Urothelium cell line (cell line): Measurements from ENCODE around the gene CNST.
"Not testable (repeated sequence)": the region's sequence is repeated elsewhere in the genome, so short reads cannot be mapped to it uniquely, and the experiment has no call there.

Experiments used
- DNase-seq: peaks from one replicate; pipeline ENCODE4 v3.0.0; 2011; ENCODE audit warnings: low spot score, mixed read lengths
- FAIRE-seq: peaks from 2 replicates; lab custom pipeline; 2011; peaks lifted over from hg19 to GRCh38; lab: Jason Lieb, UNC

CNST gene

DNA sequence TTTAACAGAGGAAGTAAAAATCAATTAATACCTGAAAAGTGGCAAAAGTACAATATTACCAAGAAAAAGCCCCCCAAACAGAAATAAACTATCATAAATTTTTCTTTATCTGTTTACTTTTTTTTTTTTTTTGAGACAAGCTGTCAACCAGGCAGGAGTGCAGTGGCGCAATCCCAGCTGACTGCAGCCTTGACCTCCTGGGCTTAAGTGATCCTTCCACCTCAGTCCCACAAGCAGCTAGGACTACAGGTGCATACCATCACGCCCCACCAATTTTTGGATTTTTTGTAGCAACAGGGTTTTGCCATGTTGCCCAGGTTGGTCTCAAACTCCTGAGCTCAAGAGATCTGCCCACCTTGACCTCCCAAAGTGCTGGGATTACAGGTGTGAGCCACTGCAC, 8.2 kb upstream of the CNST start:
- FAIRE-seq (no peak), DNase-seq (no peak)

DNA sequence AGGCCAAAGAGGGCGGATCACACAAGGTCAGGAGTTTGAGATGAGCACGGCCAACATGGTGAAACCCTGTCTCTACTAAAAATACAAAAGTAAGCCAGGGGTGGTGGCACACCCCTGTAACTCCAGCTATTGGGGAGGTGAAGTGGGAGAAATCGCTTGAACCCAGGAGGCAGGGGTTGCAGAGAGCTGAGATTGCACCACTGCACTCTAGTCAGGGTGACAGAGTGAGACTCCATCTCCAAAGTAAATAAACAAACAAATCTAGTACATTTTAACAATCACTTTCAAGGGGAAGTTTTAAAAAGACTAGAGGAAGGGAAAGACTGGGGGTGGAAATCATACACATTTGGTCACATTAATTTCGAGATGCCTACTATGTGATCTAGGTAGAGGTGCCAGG, 6.9 kb upstream of the CNST start:
- FAIRE-seq (no peak), DNase-seq (no peak)

DNA sequence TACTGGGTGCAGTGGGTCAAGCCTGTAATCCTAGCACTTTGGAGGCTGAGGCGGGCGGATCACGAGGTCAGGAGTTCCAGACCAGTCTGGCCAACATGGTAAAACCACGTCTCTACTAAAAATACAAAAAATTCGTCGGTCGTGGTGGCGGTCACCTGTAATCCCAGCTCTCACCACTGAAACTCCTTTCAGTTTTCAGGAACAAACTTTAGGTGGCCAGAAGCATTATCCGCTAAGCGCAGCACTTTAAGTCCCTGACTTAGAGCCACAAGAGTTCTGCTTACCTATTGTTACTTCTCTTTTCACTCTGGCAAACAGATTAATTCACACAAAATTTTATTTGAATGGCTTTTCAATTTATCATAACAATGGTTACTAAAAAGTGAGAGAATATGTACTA, 5.4 kb upstream of the CNST start:
- DNase-seq, FAIRE-seq: not testable (repeated sequence)

DNA sequence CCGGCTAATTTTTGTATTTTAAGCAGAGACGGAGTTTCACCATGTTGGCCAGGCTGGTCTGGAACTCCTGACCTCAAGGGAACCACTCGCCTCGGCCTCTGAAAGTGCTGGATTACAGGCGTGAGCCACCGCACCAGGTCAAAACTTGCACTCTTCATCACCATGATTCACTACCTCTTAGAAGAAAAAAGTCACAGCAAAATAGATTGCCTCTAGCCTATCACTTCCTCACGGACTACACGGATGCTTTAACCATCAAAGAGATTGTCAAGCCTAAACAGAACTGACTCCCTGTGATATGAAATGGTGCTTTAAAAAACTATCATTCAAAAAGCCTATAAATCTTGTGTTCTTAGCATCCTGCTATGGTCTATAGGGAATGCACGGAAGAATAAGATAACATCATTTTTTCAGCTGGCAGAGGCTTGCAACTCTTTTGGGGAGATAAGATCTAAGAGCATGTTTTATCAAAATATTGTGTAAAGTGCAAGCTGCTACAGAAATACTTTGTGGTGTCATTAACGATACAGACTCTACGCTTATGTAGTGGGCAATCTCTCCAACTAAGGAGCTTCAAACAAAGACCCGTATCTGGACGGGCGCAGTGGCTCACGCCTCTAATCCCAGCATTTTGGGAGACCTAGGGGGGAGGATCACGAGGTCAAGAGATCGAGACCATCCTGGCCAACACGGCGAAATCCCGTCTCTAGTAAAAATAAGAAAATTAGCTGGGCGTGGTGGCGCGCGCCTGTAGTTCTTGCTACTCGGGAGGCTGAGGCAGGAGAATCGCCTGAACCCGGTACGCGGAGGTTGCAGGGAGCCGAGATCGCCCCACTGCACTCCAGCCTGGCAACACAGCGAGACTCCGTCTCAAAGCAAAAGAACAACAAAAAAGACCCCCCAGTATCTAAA, 1.2 kb upstream of the CNST start:
- FAIRE-seq, result no peak
- DNase-seq, result no peak

DNA sequence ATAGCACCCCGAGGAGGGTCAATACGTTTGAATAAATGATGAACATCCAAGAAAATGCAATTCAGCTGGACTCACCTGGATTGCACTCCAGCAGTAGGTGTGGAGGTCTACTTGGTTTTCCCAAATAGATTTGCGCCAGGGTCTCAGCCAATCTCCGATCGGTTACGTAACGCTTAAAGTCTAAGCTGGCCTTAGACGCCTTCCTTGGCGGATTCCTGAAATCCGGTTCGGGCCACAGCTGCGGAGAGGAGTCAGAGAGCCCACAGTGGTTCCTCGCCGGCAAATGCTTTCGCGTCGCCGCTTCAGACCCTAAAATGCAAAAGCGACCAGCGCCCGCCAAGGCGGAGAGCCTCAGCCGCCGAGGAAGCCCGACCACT, 517 bp upstream of the CNST start:
- DNase-seq, result peak; percentile 11
- no peak for FAIRE-seq

DNA sequence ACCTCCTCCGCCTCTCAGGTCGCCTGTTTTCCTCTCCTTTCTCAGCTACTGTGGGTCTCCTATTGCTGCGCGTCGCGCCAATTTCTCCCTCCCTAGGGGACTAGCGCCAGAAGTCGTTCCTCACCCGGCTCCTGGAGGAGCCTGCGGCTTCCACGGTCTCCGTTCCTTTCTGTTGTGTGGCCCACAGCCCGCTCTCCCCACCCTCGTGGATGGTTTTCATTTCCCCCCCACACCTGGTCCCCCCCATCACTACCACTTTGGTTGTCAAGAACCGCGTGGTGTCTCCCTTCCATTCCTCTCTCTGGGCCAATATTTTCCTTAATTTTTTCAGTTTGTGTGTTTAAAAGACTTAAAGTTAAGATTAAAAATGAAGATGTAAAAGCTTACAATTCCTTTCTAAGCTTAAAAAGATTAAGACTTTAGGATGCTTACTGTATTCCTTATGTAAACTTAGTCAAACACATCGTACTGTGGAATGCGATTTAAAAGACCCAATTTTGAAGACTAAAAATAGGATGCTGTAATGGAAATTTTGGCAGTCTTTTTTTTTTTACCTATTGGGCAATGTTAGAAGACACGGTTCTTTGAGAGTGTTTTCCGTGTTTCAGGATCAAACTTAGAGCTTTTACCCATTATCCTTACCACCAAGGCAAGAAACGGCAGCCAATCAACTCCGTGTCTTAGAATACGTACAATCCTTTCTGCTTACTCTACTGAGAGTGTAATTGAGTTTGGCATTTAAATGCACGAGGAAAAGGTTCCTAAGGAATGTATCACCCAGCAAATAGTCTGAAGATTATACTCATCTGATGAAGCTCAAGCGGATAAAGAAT, 773 bp downstream of the CNST start:
- FAIRE-seq, result no peak
- no peak for DNase-seq

DNA sequence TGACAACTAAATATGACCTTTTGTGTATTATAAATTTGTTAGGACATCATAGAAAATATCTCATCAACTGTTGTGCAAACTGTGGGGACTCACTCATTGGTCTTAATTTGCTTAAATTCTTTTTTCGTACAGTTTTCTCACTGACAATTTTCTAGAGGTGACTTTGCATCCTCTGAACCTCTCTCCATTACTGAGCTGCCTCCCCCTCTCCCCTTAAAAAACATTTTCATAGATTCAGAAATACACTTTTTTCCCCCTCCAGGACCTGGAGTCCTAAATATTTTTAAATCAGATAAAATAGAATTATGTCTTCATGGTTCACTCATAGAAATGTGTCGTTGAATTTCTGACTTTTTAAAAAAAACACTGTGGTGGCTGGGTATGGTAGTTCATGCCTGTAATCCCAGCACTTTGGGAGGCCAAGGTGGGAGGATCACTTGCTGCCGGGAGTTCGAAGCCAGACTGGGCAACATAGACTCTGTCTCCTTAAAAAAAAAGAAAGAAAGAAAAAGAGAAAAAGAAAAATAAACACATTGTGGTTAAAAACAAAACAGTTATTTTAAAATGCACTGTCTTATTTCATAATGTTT, 1.5 kb downstream of the CNST start:
- no peak for DNase-seq
- no peak for FAIRE-seq

DNA sequence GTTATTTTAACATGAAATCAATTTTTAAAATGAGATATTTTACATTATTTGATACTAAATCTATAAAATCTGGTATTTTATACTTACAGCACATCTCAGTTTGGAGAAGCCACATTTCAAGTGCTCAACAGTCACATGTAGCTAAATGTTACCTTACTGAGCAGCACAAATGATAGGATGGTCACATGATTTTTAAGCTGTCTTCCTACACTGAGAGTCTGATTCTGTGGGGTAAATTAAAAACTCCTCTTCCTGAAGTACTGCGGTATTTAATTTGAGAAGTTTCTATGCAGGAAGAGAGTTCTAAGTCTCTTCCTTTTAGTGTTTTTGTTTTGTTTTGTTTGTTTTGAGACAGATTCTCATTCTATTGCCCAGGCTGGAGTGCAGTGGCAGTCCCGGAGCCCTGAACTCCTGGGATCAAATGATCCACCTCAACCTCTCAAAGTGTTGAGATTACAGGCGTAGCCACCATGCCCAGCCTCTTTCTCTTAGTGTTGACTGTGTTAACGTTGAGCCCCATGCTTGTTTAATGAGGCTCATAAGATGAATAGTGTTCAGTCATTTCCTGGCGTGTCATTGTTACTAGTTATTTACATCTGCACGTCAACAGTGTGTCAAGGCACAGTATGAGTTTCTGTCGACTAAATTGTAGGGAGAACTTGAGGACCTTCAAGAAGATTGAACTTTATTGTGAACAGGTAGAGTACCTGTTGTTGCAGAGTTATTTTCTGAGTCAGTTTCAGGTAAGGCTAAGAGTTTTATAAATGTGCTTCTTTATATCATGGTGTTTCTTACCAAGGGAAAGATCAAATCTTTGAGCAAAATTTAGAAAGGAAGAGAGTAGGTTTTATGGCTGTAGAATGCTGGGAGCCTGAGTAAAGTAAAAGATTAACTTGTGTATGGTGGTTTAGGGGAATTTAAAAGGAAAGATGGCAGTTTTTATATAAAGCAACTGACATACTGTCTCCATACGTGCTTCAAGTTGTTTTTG, 3.3 kb downstream of the CNST start:
- DNase-seq (no peak), FAIRE-seq (no peak)

DNA sequence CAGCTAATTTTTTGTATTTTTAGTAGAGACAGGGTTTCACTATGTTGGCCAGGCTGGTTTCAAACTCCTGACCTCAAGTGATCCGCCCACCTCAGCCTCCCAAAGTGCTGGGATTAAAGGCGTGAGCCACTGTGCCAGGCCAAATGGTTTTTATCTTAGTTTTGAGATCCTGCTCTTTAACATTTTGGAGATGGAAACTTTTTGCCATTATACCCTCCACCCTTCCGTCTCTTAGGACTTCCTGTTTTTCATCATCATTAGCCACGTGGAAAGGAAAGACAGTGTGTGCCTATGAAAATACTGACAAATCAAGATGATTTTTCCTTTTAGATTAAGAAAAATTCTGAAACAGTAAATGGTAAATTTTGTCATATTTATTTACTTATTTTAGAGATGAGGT, 5.1 kb downstream of the CNST start:
- not testable (repeated sequence) for FAIRE-seq, DNase-seq

DNA sequence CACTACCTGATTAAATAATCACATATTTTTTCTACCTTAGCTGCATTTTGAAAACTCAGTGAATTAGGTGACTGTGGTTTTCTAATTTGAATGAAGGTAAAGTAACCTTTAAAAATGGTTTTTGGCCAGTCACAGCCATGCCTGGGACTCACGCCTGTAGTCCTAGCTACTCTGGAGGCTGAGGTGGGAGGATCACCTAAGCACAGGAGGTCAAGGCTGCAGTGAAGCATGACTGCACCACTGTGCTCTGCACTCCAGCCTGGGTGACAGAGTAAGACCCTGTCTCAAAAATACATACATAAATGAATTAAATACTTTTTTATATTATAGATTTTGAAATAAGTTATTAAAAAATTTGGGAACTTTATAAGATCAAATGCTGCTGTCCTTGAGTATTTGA, 5.7 kb downstream of the CNST start:
- FAIRE-seq (no peak), DNase-seq (no peak)

DNA sequence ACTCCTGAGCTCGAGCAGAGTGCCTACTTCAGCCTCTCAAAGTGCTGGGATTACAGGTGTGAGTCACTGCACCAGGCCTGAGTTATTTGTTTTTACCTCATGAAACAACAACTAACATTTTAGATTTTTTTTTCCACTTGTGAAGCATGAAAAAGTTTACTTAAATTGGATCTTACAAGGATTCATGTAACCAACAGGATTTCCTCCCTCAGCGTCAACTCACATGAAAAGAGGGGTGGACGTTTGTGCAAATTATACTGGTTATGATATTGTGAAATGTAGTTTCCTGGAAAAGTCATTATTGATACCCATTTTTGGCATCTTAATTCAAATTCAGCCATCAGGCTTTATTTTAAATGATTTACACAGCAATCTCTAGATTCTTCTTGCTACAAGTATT, 6.5 kb downstream of the CNST start:
- no peak for FAIRE-seq
- no peak for DNase-seq

DNA sequence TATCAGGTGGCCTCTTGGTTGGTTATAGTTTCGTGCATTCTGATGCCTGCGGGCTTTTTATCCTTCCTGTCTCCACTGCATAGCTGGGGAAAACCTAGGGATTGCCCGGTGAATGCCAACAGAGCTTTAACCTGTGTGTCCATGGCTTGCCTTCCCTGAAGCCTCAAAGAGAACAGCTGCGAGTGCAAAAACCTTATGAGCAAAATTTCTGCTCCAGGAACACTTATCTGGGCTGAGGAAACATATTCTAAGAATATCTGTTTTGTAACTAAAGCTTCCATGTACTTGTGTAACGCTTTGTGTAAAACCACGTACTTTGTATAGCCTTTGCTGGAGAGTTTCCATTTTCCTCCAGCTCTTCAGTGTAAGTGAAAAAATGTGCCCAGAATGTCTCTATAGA, 7.2 kb downstream of the CNST start:
- DNase-seq, result no peak
- FAIRE-seq, result no peak

DNA sequence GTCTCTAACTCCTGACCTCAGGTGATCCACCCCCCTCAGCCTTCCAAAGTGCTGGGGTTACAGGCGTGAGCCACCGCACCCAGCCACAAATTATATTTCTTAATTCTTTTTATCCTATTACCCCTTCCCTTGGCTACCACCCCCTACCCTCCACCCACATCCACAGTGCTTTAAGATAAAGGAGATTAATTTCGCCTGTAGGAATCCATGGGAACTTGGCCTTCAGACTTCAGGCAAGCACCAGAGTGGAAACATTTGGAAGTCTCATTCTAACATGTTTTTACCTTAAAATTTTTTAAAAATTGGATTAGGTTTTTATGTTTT, 10.4 kb downstream of the CNST start:
- DNase-seq, result no peak
- FAIRE-seq, result no peak

DNA sequence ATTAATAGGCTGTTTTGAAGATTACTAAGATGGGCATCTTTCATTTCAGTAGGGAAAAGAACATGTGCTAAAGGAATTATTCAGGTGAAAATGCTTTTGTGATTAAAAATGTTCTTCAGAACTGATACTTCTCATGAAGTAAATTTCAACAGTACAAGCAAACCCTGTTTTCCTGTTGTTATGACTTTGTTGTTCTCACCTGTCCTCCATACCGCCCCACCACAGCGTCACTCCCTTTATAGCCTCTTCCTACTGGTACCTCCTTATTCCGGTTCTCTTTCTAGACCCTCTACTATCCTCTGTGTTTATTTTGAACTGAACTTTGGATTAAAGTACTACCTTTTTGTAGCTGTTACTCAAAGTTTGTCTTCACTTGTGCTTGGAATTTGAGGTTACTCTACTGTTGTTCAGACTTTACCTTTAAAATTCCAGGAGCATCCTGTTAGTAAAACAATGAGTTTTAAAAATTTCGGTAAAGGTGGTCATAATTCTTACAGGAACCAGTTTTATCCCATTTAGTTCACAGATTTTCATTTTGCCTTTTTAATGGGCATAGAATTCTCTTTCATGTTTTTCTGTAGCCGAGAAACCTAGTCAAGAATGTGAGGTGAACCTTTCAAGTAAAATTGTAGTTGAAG, 10.9 kb downstream of the CNST start:
- no peak for FAIRE-seq
- DNase-seq, result no peak

DNA sequence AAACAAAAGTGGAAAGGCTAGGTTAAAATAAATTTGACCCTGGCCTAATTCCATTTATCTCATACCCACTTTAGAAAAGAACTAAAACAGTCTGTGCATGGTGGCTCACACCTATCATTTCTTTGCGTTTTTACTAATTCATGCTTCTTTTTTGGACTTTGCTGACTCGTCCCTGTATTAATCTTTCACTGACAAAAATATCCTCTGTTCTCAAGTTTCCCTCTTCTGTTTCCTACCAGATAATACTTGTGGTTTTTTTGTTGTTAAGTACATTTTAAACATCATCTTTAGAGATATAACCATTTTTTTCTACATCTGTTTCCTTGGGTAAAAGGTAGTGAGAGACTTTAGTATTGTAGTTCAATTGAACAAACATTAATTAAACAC, 11.5 kb downstream of the CNST start:
- DNase-seq, result no peak
- no peak for FAIRE-seq

DNA sequence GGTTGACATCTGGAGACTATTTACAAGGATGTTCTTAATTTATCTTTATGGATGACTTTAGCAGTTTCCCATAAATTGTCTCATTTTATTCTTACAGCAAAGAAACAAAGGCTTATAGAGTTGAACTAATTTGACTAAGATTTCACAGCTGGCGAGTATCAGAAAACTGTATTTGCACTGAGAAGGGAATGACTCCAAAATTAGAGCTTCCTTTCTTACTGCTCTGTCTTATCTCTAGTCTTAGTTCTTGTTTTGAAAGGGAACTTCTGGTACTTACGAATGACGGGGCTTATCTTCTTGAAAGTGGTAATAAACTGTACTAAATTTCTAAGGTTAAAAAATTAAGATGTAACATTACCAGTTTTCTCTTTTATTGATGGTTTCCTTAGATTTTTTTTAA, 13.6 kb downstream of the CNST start:
- FAIRE-seq (no peak), DNase-seq (no peak)

DNA sequence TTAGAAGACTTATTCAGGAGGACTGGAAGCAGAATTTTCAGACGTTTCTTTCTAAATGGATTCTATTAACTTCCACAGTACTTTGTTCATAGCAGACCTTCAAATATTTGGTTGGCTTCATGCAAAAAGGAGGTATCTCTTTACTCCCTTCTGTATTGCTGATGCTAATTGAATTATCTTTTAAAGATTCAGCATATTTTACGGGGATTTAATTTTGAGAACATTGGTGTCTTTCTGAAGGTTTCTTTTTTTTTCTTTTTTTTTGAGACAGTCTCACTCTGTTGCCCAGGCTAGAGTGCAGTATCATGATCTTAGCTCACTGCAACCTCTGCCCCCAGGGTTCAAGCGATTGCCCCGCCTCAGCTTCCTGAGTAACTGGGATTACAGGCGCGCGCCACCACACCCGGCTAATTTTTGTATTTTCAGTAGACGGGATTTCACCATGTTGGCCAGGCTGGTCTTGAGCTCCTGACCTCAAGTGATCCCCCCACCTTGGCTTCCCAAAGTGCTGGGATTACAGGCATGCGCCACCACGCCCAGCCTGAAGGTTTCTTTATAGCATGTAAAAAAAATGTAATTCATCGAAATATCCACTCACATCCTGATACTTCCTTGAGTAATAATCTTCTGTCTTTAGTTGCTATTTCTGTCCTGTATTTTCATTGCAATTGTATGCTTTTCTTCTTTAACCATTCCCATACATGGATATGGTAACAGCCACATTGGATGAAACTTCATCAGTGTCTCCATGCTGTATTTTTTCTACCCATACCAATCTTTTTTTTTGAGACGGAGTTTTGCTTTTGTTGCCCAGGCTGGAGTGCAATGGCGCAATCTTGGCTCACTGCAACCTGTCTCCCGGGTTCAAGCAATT, 14.5 kb downstream of the CNST start:
- DNase-seq (no peak), FAIRE-seq (no peak)

DNA sequence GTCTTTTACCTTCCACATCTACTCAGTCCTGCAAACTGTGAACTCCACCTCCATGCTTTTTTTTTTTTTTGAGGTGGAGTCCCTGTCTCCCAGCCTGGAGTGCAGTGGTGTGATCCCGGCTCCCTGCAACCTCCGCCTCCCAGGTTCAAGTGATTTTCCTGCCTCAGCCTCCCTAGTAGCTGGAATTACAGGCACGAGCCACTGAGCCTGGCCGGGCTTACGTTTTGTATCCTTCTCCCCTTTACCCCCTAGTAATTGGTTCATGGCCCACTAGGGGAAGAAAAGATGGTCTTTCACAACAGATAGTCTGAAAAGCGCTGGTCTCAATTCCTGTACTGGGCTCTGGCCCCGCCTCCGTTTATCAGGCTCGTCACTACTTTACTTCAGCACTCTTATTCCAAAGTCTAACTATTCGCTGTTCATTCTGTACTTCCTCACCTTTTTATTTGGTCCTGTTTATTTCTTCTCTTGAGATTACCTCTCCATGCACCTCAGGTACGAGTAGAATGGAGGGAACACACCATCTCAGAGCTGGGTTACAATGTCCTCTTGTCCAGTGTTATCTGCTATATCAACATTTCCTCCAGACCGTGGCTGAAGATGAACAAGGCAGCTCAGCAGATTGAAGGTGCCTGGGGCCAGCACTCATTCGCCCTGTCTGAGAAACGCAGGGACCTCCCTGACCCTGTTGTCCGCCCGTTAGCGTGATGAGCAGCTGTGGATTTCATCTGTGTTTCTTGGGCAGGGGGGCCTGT, 16.2 kb downstream of the CNST start:
- no peak for FAIRE-seq
- DNase-seq, result no peak

DNA sequence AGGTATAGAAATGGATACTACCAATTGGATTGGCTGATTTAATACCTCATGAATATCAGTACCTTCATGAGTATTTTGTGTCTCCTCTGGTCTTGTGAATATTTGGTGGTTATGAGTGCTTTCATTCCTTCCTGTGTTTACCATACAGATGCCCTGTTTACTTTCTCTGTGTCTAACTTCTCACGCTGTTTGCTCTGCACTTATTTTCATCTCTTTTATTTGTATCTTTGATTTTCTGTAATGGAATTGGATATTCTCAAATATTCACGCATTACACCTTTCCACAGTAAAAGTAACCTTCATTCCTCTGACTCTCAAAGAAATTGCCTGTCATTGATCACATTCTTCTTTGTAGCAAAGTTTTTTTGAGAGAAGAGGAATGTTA, 16.8 kb downstream of the CNST start:
- no peak for FAIRE-seq

More for the DNA sequence above, 16.8 kb downstream of the CNST start:
- no peak for DNase-seq
